Measurements from ENCODE around the gene KCTD14. TPM values are rescaled to one million over a fixed set of nuclear protein-coding genes. Genes with fewer than 3 reads are reported as not detected.
A peak's percentile ranks its signal among the peaks of the same experiment; 100 is the strongest.

Gene KCTD14
- total RNA-seq, 1 experiment from 2014 or later, result 17.6 TPM

DNA sequence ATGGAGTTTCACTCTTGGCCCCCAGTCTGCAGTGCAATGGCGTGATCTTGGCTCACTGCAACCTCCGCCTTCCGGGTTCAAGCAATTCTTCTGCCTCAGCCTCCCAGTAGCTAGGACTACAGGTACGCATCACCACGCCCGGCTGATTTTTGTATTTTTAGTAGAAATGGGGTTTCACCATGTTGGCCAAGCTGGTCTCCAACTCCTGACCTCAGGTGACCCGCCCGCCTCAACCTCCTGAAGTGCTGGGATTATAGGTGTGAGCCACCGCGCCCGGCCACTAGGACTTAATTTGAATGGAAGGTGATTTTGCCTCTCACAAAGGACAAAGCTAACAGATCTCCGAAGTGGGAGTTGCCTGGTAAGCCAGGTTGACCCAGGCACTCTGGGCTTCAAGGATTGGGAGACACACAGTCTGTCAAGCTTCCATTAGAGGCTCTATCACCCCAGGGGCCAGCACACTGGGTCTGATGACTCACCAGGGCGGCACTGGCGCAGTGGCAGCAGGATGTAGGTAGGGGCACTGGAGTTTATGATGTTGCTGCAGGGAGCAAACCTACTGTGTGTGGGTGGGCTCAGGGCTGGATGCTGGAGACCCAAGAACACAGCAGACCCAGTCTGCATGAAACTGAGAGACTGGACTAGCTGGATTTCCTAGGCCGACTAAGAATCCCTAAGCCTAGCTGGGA lies 17.8 kb upstream of the KCTD14 start:
- intact Hi-C loops (cut with micrococcal nuclease; ENCODE audit: unreplicated experiment), result loop anchor here (10.0 kb wide), 1 partner anchor 46 kb away; the partner anchor contains the start of gene INTS4
- no peak for TF ChIP-seq CTCF (IDR thresholded peaks at IDR 0.05; ENCODE audit: unreplicated experiment)
- peak overlapping the region; percentile 93 for H3K27ac Mint-ChIP-seq (ENCODE audit: unreplicated experiment)
- no peaks in the 10 kb centered on the region for H3K9me3 Mint-ChIP-seq (ENCODE audit: low read depth, unreplicated experiment)
- no peaks in the 10 kb centered on the region for H3K27me3 Mint-ChIP-seq (ENCODE audit: unreplicated experiment)
- peak; percentile 28 for DNase-seq
- peaks cover 61% of the 10 kb centered on the region for H3K4me1 Mint-ChIP-seq (ENCODE audit: low read depth, unreplicated experiment)
- BruUV-seq (replicated peaks), result no TSS peak
- H3K36me3 Mint-ChIP-seq (ENCODE audit: insufficient read depth, unreplicated experiment), result peaks cover 22% of the 10 kb centered on the region
- CTCF ChIA-PET, result interaction anchor here (2.0 kb wide), 1 partner anchor 46 kb away, joined by 9 read pairs; the partner anchor contains the start of gene INTS4
- peak overlapping the region; percentile 53 for H3K4me3 Mint-ChIP-seq (ENCODE audit: low read depth, unreplicated experiment)

DNA sequence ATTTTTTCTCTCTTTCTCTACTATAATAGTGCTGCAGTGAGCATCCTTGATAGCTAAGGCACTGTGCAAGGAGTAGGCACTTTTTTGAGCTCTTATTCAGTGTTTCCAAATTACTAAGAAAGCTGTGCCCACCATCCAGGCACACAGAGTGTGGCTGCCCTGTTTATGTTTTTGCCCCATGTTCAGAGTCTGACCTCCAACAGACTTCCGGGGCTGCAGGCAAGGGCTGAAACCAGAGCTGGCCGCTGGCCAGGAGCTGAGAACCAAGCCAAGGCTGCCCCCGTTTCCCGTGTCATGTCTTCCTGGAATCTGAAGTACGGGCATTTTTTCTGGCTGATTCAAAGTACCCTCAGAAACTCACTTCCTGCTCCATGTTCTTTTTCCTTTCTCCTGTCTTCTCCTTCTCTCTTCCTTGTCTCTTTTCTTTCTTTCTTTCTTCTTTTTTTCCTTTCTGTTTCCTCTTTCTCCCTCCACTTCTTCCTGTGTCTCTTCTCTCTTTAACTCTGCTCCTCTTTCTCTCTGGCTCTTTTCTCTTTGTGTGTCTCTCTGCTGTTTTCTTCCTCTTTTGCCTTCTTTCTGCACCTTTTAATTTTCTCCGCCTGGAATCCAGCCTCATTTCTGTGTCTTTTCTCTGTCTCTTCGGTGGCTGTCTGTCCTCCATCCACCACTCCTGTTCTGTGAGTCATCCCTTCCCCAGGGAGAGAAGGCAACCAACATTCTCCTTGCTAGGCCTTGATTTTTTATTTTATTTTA lies 17.0 kb upstream of the KCTD14 start:
- intact Hi-C loops (cut with micrococcal nuclease; ENCODE audit: unreplicated experiment), result loop anchor here (10.0 kb wide), 1 partner anchor 45 kb away; the partner anchor contains the start of gene INTS4
- H3K27me3 Mint-ChIP-seq (ENCODE audit: unreplicated experiment), result no peaks in the 10 kb centered on the region
- peaks cover 57% of the 10 kb centered on the region for H3K4me1 Mint-ChIP-seq (ENCODE audit: low read depth, unreplicated experiment)
- CTCF ChIA-PET, result interaction anchor here (0.8 to 2.0 kb wide), 2 partner anchors 9 to 45 kb away, joined by 5 to 9 read pairs; partner anchors contain the start of gene INTS4
- peak; percentile 79 for DNase-seq
- BruUV-seq (replicated peaks), result no TSS peak
- peak overlapping the region; percentile 93 for H3K27ac Mint-ChIP-seq (ENCODE audit: unreplicated experiment)
- H3K36me3 Mint-ChIP-seq (ENCODE audit: insufficient read depth, unreplicated experiment), result peaks cover 19% of the 10 kb centered on the region
- TF ChIP-seq CTCF (IDR thresholded peaks at IDR 0.05; ENCODE audit: unreplicated experiment), result no peak
- no peaks in the 10 kb centered on the region for H3K9me3 Mint-ChIP-seq (ENCODE audit: low read depth, unreplicated experiment)
- H3K4me3 Mint-ChIP-seq (ENCODE audit: low read depth, unreplicated experiment), result peak overlapping the region; percentile 53

DNA sequence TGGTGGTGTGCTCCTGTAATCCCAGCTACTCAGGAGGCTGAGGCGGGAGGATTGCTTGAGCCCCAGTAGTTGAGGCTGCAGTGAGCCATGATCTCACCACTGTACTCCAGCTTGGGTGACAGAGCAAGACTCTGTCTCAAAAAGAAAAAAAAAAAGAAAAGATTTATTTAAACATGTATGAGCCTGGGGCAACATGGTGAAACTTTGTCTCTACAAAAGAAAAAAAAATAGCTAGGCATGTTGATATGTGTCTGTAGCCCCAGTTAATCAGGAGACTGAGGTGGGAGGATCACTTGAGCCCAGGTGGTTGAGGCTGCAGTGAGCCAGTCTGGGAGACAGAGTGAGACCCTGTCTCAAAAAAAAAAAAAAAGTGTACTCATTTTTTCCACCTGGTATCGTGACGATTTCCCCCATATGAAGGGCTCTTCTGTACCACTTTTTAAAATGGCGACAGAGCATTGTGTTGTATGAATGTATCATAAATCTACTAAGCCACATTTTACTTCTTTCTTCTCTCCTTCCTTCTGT lies 16.4 kb upstream of the KCTD14 start:
- Mint-ChIP-seq H3K27me3 (ENCODE audit: unreplicated experiment) (no peaks in the 10 kb centered on the region), H3K27ac (ENCODE audit: unreplicated experiment) (peak overlapping the region; percentile 93), H3K9me3 (ENCODE audit: low read depth, unreplicated experiment) (no peaks in the 10 kb centered on the region), H3K4me1 (ENCODE audit: low read depth, unreplicated experiment) (peaks cover 60% of the 10 kb centered on the region), H3K4me3 (ENCODE audit: low read depth, unreplicated experiment) (peak overlapping the region; percentile 53), H3K36me3 (ENCODE audit: insufficient read depth, unreplicated experiment) (peaks cover 22% of the 10 kb centered on the region)
- no peak for TF ChIP-seq CTCF (IDR thresholded peaks at IDR 0.05; ENCODE audit: unreplicated experiment)
- CTCF ChIA-PET, result interaction anchor here (0.8 to 2.0 kb wide), 2 partner anchors 9 to 45 kb away, joined by 5 to 9 read pairs; partner anchors contain the start of gene INTS4
- no peak for DNase-seq
- intact Hi-C loops (cut with micrococcal nuclease; ENCODE audit: unreplicated experiment), result no loop called here
- BruUV-seq (replicated peaks), result no TSS peak

- no TSS peak for BruUV-seq (replicated peaks)
- no peak for TF ChIP-seq CTCF (IDR thresholded peaks at IDR 0.05; ENCODE audit: unreplicated experiment)
- DNase-seq, result peak; percentile 35
- H3K36me3 Mint-ChIP-seq (ENCODE audit: insufficient read depth, unreplicated experiment), result peaks cover 25% of the 10 kb centered on the region
- no peak overlapping the region for H3K4me3 Mint-ChIP-seq (ENCODE audit: low read depth, unreplicated experiment)
- H3K4me1 Mint-ChIP-seq (ENCODE audit: low read depth, unreplicated experiment), result peaks cover 61% of the 10 kb centered on the region
- H3K27me3 Mint-ChIP-seq (ENCODE audit: unreplicated experiment), result no peaks in the 10 kb centered on the region
- CTCF ChIA-PET, result no interaction called here
- peak overlapping the region; percentile 15 for H3K27ac Mint-ChIP-seq (ENCODE audit: unreplicated experiment)
- H3K9me3 Mint-ChIP-seq (ENCODE audit: low read depth, unreplicated experiment), result no peaks in the 10 kb centered on the region
- intact Hi-C loops (cut with micrococcal nuclease; ENCODE audit: unreplicated experiment), result no loop called here
Measured at GRCh38 chr11:78038697-78039313, 15.7 kb upstream of the KCTD14 start.
